Measurements from ENCODE around the gene MYO9A. TPM values are rescaled to one million over a fixed set of nuclear protein-coding genes. Genes with fewer than 3 reads are reported as not detected.

Gene MYO9A
- total RNA-seq, 1 donor = 59.0 TPM

DNA sequence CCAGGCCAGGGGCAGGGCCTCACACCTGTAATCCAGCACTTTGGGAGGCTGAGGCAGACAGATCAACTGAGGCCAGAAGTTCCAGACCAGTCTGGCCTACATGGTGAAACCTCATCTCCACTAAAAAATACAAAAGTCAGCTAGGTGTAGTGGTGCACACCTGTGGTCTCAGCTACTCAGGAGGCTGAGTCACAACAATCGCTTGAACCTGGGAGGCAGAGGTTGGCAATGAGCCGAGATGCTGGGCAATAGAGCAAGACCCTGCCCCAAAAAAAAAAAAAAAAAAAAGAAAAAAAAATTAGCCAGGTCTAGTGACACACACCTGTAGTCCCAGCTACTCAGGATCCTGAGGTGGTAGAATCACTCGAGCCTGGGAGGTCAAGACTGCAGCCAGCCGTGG lies 18.8 kb downstream of the MYO9A start:
- Histone ChIP-seq H3K27ac (ENCODE audit: low read depth, low read length) (no peak overlapping the region), H4K20me1 (ENCODE audit: insufficient read depth, low read length) (peaks cover 17% of the 10 kb centered on the region), H3K27me3 (ENCODE audit: insufficient read depth, low read length) (no peaks in the 10 kb centered on the region), H2AFZ (ENCODE audit: low read length) (no peak overlapping the region), H3K4me2 (ENCODE audit: insufficient read depth, low read length) (no peak overlapping the region), H3K36me3 (ENCODE audit: insufficient read depth, low read length) (no peaks in the 10 kb centered on the region), H3K9me3 (ENCODE audit: low read depth, low read length) (no peaks in the 10 kb centered on the region), H3K4me3 (ENCODE audit: insufficient read depth, low read length) (no peak overlapping the region), H3K79me2 (ENCODE audit: insufficient read depth, low read length) (peaks cover 49% of the 10 kb centered on the region), H3K4me1 (ENCODE audit: insufficient read depth, low read length) (peaks cover 5% of the 10 kb centered on the region)
- TF ChIP-seq, protein P1, sequence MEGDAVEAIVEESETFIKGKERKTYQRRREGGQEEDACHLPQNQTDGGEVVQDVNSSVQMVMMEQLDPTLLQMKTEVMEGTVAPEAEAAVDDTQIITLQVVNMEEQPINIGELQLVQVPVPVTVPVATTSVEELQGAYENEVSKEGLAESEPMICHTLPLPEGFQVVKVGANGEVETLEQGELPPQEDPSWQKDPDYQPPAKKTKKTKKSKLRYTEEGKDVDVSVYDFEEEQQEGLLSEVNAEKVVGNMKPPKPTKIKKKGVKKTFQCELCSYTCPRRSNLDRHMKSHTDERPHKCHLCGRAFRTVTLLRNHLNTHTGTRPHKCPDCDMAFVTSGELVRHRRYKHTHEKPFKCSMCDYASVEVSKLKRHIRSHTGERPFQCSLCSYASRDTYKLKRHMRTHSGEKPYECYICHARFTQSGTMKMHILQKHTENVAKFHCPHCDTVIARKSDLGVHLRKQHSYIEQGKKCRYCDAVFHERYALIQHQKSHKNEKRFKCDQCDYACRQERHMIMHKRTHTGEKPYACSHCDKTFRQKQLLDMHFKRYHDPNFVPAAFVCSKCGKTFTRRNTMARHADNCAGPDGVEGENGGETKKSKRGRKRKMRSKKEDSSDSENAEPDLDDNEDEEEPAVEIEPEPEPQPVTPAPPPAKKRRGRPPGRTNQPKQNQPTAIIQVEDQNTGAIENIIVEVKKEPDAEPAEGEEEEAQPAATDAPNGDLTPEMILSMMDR (IDR thresholded peaks at IDR 0.05; ENCODE audit: extremely low read depth, low read depth, low read length) = no peak
- no peak for DNase-seq (ENCODE audit: insufficient read length, low spot score, missing footprints)

DNA sequence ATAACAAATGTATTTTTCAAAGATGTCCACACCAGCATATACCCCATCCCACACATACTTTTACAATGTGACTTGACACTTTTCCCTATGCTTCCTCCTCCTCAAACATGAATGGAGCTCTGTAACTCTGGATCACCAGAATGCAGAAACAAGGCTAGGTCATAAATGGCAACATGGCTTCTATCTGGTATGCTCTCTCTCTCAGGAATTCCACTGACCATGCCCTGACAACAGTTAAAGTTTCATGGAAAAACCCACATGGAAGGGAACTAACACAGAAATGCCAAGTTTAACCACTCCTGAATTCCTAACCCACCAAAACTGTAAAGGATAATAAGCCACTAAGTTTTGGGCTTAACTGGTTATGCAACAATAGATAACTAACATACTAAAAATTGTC lies 19.9 kb downstream of the MYO9A start:
- H4K20me1 ChIP-seq (ENCODE audit: insufficient read depth, low read length) = peaks cover 6% of the 10 kb centered on the region
- H3K36me3 ChIP-seq (ENCODE audit: insufficient read depth, low read length) = no peaks in the 10 kb centered on the region
- no peak overlapping the region for H3K4me3 ChIP-seq (ENCODE audit: insufficient read depth, low read length)
- H3K27ac ChIP-seq (ENCODE audit: low read depth, low read length) = no peak overlapping the region
- no peak overlapping the region for H2AFZ ChIP-seq (ENCODE audit: low read length)
- peaks cover 46% of the 10 kb centered on the region for H3K79me2 ChIP-seq (ENCODE audit: insufficient read depth, low read length)
- H3K4me2 ChIP-seq (ENCODE audit: insufficient read depth, low read length) = no peak overlapping the region
- H3K4me1 ChIP-seq (ENCODE audit: insufficient read depth, low read length) = peaks cover under 1% of the 10 kb centered on the region
- TF ChIP-seq, protein P1 (IDR thresholded peaks at IDR 0.05; ENCODE audit: extremely low read depth, low read depth, low read length) = no peak
- H3K27me3 ChIP-seq (ENCODE audit: insufficient read depth, low read length) = no peaks in the 10 kb centered on the region
- H3K9me3 ChIP-seq (ENCODE audit: low read depth, low read length) = no peaks in the 10 kb centered on the region
- DNase-seq (ENCODE audit: insufficient read length, low spot score, missing footprints) = no peak

DNA sequence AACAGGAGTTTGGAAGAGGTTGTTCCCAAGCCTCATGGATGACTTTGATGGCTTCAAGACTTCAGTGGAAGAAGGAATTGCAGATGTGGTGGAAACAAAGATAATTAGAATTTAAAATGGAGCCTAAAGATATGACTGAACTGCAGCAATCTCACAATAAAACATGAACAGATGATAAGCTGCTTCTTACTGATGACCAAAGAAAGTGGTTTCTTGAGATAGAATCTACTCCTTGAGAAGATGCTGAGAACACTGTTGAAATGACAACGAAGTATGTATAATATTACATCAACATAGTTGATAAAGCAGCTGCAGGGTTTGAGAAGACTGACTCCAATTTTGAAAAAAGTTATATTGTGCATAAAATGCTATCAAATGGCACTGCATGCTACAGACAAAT lies 21.2 kb downstream of the MYO9A start:
- no peak overlapping the region for H3K4me2 ChIP-seq (ENCODE audit: insufficient read depth, low read length)
- H3K36me3 ChIP-seq (ENCODE audit: insufficient read depth, low read length) = no peaks in the 10 kb centered on the region
- no peak overlapping the region for H2AFZ ChIP-seq (ENCODE audit: low read length)
- no peak overlapping the region for H3K4me3 ChIP-seq (ENCODE audit: insufficient read depth, low read length)
- TF ChIP-seq, protein P1 (IDR thresholded peaks at IDR 0.05; ENCODE audit: extremely low read depth, low read depth, low read length) = no peak
- H3K27me3 ChIP-seq (ENCODE audit: insufficient read depth, low read length) = no peaks in the 10 kb centered on the region
- no peaks in the 10 kb centered on the region for H3K9me3 ChIP-seq (ENCODE audit: low read depth, low read length)
- no peak for DNase-seq (ENCODE audit: insufficient read length, low spot score, missing footprints)
- no peak overlapping the region for H3K27ac ChIP-seq (ENCODE audit: low read depth, low read length)
- peaks cover 6% of the 10 kb centered on the region for H4K20me1 ChIP-seq (ENCODE audit: insufficient read depth, low read length)
- H3K4me1 ChIP-seq (ENCODE audit: insufficient read depth, low read length) = no peaks in the 10 kb centered on the region
- H3K79me2 ChIP-seq (ENCODE audit: insufficient read depth, low read length) = peaks cover 54% of the 10 kb centered on the region

DNA sequence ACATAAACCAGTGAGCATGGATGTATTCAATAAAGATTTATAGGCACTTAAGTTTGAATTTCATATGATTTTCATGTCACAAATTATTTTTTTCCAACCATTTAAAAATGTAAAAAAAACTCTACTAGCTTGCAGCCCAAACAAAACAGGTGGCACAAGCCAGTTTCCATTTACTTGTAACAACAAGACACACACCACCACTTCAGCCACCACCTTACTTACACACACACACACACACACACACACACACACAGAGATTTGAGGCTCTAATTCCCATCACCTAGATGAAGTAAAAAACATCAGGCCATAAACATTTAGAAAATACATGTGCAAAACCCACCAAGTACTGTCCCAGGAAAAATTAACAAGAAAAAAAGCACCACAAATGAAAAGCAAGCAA lies 25.3 kb downstream of the MYO9A start:
- Histone ChIP-seq H3K9me3 (ENCODE audit: low read depth, low read length) (no peaks in the 10 kb centered on the region), H3K36me3 (ENCODE audit: insufficient read depth, low read length) (no peaks in the 10 kb centered on the region)
- no peak for DNase-seq (ENCODE audit: insufficient read length, low spot score, missing footprints)

More for the DNA sequence above, 25.3 kb downstream of the MYO9A start:
- Histone ChIP-seq H4K20me1 (ENCODE audit: insufficient read depth, low read length) (peaks cover 16% of the 10 kb centered on the region), H3K27ac (ENCODE audit: low read depth, low read length) (no peak overlapping the region), H3K4me1 (ENCODE audit: insufficient read depth, low read length) (no peaks in the 10 kb centered on the region), H2AFZ (ENCODE audit: low read length) (no peak overlapping the region), H3K4me3 (ENCODE audit: insufficient read depth, low read length) (no peak overlapping the region), H3K27me3 (ENCODE audit: insufficient read depth, low read length) (no peaks in the 10 kb centered on the region), H3K79me2 (ENCODE audit: insufficient read depth, low read length) (peaks cover 77% of the 10 kb centered on the region), H3K4me2 (ENCODE audit: insufficient read depth, low read length) (no peak overlapping the region)
- TF ChIP-seq, protein P1 (IDR thresholded peaks at IDR 0.05; ENCODE audit: extremely low read depth, low read depth, low read length) = no peak
